HG03139 (cell line): Measurements from ENCODE around the gene MAP3K20.
"Not testable (repeated sequence)": the region's sequence is repeated elsewhere in the genome, so short reads cannot be mapped to it uniquely, and the experiment has no call there.

Experiments used
- ATAC-seq: cut with Tn5 transposase; IDR thresholded peaks from one replicate; pipeline ENCODE4 v1.9.1; 2021; ENCODE audit not compliant: unreplicated experiment

Gene MAP3K20

DNA sequence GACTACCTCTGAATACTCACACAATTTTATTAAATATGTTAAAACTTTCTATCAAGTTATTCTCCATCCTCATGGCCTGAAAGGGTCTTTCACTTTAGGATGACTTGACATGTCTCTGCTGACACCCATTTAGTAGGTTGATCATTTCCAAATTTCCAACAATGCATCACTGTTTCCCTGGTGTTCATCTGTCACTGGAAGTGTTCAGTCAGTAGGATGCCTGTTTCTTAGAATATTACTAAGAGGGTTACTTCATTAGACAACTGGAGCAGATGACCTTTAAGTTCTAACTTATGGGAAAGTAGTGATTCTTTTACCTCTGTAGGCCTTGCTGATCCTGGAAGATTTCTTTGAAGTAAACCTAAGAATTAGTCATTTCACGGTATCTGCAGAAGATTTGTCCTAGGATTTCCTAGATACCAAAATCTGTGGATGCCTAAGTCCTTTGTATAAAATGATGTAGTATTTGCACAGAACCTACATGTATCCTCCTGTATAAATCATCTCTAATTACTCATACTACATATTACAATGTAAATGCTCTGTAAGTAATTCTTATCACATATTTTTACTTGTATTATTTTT is 77.7 kb downstream of the MAP3K20 start:
- no peak for ATAC-seq

DNA sequence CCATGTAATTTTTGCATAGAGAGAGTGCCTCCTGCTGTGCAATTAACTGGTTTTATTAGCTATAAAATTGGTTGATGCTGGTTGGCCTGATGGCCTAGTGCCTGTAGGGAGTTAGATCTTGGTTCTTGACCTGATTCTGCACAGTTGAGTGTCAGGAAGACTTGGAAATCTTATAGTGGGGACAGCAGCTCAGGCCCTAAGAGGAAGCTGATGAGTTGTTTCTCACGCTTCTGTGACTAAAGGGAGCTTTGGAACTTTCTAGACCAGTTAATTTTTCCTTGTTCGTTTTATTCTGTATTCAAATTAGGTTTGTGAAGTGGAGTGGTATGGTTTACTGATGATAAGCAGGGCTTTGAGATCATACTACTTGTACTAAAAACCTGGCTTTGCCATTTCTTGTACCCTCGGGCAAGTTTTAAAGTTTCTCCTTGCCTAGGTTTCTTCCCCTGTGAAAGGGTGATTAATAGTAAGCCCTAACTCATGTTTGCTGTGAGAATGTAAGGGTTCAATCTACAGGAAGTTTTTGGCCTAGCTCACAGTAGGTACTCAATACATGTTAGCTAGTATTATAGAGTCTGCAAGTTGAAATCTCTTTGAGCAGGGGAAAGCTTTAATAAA is 82.1 kb downstream of the MAP3K20 start:
- ATAC-seq = no peak

DNA sequence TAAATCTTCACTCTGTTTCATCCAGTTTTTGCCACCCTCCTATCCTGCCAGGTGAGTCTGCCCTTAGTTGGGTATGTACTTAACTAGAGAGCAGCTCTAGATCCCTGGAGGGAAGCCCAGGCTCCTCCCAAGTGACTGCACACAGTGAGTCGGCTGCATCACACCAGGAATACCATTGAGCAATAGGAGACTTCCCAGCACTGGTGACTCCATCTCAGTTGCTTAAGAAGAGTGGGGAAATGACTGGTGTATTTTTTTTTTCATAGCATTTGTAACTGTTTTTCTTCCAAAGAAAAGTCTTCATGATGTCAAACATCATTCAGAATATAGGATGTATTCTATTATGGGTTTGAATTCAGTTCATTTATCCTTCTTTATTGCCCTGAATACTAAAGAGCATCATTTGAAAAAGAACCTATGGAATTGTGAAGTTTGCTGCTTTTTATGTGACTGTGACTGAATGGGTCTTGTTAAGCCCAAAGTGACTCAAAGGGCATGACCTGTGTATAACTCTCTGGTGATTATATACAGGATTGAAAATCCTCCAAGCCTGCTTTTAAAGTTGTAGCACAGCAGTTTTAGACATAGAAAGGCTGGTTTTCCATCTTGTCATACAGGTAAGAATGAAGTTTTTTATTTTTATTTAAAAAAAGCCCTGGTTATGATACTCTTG is 84.3 kb downstream of the MAP3K20 start:
- no peak for ATAC-seq

DNA sequence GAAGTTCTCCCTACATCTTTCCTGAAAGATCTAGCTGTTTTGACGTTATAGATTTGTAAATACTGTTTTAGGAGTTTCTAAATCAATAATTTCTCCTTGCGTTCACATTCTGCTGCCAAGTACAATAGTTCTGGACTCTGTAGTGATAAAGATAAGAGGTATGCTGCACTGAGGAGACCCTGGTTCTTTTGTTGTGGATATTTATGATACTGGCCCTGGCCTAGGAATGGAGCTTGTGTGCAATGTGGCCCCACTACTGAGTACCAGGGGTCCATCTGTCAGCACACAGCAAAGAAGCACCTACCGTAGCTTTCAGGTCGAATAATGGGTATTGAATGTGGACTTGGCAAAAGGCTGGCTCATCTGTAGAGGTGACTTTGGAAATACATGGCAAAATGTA is 85.0 kb downstream of the MAP3K20 start:
- ATAC-seq = no peak

DNA sequence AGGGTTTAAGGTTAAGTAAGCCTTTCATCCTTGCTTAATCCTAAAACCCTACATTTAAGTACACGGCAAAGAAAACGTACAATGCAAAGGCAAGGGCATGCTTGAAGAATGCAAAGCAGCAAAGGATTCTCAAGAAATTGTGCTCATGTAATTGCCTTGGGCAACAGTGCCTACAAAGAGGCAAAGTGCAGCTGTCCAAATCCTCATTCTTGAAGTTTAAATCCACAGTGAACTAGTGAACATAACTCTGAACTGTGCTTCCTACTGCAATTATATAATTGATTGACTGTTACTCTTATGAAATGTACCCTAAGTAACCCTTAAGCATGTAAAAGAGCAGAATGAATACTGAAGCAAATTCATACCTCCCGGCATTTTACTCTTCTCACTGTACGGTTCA is 85.4 kb downstream of the MAP3K20 start:
- ATAC-seq = no peak

DNA sequence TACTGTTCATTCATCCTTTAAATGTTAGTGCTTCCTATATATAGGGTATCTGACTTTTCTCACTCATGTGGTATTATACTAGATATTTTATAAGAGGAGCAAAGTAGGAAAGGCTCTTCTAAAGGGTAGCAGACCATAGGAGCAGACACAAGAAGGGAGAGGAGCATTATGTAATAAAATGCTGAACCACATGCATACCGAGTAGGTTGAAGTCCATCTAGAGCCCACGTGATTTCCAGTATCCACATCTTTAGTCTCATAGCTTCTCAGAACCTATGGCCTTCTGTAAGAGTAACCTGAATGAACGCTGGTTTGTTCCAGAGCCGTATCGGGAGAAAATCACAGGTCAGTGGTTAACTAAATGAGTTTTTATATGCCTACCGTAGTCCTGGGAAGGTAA is 85.9 kb downstream of the MAP3K20 start:
- ATAC-seq = no peak

DNA sequence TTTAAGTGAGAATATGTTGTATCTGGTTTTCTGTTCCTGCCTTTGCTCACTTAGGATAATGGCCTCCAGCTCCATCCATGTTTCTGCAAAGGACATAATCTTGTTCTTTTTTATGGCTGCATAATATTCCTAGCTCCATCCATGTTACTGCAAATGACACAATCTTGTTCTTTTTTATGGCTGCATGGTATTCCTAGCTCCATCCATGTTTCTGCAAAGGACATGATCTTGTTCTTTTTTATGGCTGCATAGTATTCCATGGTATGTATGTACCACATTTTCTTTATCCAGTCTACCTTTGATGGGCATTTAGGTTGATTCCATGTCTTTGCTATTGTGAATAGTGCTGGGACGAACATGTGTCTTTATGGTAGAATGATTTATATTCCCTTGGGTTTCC is 87.7 kb downstream of the MAP3K20 start:
- not testable (repeated sequence) for ATAC-seq

DNA sequence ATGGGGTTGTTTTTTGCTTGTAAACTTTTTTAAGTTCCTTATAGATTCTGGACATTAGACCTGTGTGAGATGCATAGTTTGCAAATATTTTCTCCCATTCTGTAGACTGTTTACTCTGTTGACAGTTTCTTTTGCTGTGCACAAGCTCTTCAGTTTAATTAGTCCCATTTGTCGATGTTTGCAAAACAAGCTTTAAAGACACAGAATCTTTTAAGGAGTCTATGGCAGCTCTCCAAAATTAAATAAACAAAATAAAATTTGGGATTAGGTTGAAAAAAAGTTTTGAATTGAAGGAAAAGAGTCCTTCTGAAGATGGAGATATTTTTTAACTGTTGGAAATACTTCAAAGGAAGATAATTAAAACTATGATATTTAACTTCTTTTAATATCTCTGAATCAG is 88.8 kb downstream of the MAP3K20 start:
- no peak for ATAC-seq

DNA sequence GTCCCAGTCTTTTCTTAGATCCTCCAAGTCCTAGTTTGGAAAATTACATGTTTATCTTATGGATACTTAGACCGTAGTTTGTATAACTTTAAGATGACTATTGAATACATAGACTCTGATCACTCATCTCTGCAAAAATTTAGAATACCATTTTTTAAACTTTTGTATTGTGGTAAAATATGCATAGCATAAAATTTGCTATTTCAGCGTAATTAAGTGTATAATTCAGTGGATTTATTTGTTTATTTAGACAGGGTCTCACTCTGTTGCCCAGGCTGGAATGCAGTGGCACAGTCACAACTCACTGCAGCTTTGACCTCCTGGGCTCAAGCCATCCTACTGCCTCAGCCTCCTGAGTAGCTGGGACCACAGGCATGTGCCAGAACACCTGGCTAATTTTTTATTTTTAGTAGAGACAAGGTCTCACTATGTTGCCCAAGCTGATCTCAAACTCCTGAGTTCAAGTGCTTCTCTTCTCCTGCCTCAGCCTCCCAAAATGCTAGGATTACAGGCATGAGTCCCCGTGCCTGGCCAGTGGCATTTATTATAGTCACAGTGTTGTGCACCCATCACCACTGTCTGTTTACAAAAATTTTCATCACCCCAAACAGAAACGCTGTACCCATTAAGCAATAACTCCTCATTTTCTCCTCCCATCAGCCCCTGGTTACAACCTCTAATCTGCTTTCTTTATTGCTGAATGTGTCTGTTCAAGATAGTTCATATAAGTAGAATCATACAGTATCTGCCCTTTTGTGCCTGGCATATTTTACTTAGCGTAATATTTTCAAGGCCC is 90.0 kb downstream of the MAP3K20 start:
- no peak for ATAC-seq

DNA sequence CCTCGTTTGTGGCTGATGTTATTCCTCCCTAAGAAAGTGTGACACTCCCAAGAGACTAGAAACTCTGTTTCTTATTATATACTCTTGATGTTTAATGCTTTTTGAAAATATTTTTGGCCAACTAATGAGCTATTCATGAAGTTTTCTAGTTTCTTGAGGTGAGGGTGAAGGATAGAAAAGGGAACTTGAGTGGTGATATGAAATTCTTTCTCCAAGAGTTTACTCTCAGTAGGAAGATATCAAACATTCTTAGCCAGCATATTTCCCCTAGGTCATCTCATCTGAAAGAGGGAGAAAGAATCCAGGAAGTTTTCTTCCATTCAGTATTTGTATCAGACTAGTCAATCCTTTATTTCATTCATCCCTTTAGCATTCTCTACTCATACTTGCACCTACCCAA is 95.7 kb downstream of the MAP3K20 start:
- ATAC-seq = no peak

DNA sequence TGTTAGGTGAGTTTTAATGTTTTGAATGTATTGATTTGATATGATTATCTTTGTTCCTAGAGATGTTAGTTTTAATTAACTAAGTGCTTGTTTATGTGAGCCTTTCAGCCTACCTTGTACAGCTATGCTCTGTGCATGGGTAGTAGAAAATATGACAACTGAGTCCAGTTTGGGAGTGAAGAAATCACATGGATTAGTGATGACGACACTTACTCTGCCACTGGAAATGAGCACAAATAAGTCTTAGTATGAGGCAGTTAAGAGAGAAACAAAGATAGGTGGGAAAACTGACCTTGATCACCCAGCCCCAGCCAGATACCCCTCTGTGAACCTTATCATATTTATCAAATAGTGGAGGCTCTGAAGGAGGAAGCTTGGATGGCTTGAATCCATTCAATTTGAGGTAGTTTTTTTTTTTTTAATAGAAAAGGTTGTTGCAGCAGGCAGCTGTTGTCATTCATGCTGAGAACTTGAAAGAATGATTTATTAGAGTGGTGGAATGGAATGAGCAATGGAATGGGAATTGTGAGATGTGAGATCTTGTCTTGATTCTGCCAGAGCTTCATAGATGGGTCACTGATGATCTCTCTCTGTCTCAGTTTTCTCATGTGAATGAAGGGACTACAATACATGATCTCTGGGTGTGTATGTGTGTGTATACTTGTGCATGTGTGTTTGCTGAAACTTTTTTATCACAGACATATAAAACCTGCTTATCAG is 96.4 kb downstream of the MAP3K20 start:
- no peak for ATAC-seq

DNA sequence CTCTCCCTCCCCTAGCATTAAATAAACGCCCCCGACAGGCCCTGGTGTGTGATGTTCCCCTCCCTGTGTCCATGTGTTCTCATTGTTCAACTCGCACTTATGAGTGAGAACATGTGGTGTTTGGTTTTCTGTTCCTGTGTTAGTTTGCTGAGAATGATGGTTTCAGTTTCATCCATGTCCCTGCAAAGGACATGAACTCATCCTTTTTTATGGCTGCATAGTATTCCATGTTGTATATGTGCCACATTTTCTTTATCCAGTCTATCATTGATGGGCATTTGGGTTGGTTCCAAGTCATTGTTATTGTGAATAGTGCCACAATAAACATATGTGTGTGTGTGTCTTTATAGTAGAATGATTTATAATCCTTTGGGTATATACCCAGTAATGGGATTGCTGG is 98.7 kb downstream of the MAP3K20 start:
- ATAC-seq = not testable (repeated sequence)

DNA sequence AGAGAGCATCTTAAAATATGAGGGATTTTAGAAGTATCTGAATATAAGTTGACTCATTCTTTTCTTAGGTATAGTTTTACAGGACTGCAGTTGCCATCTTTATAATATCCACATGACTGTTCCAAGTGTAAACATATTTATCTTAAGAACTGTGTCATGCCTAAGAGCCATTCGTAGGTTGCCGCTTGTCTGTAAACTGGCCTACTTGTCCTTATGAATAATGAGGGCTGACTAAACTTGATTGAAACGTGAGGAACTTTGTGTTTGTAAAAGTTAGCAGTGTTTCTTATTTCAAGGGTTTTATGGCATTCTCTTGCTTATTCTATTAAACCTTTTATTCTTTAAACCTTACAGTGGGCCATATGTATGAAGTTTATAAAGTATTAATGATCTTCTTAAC is 99.6 kb downstream of the MAP3K20 start:
- ATAC-seq = no peak

DNA sequence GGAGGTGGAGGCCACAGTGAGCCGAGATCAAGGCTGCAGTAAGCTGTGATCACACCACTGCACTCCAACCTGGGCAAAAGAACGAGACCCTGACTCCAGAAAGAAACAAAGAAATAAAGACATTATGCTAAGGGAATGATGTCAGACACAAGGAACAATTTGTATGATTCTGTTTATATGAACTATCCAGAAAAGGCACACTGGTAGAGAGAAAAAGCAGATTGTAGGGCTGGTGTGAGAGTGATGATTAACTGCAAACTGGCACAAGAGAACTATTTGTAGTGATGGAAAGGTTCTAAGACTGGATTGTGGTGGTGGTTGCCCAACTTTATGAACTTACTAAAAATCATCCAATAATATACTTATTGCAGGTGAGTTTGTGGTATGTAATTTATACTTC is 106.3 kb downstream of the MAP3K20 start:
- ATAC-seq = no peak

DNA sequence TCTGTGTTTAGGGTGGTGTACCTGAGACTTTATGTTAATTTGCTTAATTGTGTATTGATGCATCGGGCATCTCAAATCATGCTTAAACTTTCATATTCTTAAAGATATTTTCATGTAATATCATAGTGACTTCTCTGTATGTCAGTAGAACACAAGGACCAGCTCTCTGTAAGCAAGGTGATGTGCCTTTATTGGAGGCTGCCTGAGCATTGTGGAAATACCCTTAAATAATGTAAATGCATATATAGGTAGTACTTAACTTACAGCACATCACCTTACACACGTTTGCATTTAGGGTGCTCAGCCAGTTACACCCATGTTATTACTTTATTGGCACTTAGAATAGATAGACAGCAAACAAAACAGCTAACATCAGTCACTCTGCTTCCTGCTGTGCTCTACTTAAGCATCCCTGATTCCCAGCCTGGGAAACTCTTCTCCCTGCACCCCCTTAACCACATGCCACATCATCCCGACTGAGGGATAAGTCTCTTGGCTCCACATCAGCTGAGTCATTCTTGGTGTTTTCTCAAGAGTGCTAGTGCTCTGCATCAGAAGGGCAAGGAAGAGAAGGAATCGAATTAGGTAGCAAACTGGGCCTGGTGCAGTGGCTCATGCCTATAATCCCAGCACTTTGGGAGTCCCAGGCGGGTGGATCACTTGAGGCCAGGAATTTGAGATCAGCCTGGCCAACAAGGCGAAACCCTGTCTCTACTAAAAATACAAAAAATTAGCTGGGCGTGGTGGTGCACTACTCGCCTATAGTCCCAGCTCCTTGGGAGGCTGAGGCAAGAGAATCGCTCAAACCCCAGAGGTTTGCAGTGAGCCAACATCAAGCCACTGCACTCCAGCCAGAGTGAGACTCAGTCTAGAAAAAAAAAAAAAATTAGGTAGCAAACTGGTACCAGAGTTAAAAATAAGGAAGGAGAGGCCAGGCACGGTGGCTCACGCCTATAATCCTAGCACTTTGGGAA is 108.7 kb downstream of the MAP3K20 start:
- no peak for ATAC-seq

DNA sequence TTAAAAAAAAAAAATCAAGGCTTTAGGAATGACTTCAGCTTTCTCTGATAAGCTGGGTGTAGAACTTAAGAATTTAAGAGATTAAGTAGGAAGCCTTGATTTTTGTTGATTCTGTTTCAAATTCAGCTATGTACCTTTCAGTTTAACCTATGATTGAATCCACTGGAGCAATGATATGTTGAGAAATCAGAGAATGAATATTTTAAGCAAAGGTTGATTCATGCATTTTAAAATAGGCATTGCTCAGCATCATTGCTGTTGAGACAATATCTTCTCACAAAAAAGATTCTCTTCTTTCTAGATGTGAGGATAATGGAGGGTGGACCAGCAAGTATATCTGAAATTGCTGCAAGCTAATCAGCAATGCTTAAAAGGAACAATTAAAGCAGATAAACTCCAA is 109.8 kb downstream of the MAP3K20 start:
- ATAC-seq = no peak

DNA sequence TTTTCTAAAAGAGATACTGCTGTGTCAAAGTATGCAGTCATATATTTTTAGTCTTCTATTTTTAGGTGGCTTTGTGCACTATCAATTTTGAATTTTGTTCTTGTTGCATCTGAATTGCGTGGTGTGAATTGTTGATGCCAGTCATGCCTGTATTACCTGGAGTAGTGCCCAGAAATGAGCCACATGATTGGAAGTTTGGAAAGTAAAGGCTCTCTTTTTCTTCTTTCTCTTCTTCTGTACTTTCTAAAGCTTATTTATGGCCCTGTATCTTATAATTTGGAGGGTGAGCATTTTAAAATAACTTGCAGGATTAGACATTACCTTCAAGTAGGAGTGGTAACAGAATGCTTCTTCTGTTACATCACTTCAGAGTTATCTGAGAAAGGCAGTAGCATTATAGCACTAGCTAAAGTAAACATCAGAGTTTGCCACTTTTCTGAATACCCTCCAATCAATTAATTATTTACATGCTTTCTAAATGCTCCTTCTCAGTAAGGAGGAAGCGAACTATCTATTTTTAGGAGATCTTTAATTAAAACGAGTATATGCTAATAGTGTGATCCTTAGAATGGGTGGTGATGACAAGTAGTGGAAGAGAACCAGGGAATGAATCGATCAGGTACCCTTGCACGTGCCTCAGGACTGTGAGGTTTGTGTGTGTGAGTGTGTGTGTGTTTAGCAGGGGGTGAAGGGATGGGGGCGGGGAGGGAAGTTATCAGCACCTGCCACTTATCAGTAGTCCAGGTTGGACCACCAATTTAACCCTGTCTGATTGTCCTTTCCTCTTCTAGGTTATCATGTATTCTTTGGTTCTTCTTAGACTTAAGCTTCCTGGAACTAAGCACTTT is 112.5 kb downstream of the MAP3K20 start:
- ATAC-seq = no peak

DNA sequence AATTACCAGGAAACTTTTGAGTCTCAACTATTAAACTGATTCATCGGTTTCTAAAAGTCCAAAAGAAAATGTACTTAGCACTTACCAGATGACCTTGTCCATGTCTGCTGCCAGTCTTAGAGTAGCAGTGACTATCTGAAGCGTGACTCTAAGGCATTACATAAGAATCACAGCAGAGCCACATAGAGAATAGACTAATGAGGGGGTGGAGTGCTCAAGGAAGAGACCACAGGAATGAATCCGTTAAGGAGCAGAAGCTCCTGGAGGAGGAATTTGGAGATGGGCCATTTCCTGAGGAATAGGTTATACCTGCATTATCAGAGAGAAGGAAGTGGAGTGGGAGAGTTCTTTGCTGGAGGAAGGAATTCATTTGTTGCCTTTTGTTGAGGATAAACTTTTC is 116.0 kb downstream of the MAP3K20 start:
- no peak for ATAC-seq

DNA sequence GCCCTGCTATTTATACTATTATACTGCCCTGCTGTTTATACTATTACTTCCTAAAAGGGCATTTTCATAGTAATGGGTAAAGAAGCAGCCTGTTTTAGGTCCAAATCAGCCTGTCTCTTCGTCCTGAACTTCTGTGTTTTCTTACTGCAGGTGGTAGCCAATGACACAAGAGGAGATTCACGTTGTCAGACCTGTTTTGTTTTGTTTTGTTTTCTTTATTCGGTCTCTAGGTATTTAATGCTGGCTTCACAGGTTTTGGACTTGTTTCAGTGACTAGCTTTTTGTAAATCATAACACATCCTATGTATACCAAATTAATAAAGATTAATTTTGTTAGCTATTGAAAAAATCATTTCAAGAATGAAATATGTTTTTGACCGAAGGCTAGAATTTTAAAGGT is 116.4 kb downstream of the MAP3K20 start:
- ATAC-seq = no peak
